Medulla oblongata (tissue), 1 donor: ENCODE measurements around the gene DOK3.
"Not testable (repeated sequence)": the region's sequence is repeated elsewhere in the genome, so short reads cannot be mapped to it uniquely, and the experiment has no call there.

Experiments
- DNase-seq: peaks from one replicate; pipeline ENCODE4 v3.0.0-alpha.2; 2015; ENCODE audit errors: extremely low spot score

DOK3 gene

DNA sequence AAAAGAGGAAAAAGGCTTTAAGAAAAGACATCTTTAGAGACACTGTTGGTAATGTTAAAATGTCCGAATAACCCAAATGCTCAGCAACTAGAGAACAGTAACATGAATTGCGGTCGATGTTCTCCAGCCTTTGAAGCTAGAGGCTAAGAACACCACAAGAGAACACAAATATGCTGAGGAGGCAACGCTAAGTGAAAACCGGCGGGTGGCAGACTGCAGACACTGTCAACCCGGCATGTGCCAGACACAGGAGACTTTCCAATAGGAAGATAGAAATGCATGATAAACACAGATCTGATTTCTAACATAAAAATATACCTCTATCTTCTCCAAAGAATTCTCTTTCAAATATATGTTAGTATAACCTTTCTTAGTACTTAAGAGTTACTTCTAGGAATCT is 25.5 kb upstream of the DOK3 start:
- DNase-seq, result no peak

DNA sequence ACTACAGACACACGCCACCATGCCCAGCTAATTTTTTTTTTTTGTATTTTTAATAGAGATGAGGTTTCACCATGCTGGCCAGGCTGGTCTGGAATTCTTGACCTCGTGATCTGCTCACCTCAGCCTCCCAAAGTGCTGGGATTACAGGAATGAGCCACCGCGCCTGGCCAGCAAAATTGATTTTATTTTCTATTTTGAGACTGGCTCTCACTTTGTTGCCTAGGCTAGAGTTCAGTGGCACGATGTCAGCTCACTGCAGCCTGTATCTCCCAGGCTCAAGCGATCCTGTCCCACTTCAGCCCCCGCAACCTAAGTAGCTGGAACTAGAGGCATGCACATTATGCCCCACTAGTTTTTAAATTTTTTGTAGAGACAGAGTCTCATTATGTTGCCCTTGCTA is 24.8 kb upstream of the DOK3 start:
- not testable (repeated sequence) for DNase-seq

DNA sequence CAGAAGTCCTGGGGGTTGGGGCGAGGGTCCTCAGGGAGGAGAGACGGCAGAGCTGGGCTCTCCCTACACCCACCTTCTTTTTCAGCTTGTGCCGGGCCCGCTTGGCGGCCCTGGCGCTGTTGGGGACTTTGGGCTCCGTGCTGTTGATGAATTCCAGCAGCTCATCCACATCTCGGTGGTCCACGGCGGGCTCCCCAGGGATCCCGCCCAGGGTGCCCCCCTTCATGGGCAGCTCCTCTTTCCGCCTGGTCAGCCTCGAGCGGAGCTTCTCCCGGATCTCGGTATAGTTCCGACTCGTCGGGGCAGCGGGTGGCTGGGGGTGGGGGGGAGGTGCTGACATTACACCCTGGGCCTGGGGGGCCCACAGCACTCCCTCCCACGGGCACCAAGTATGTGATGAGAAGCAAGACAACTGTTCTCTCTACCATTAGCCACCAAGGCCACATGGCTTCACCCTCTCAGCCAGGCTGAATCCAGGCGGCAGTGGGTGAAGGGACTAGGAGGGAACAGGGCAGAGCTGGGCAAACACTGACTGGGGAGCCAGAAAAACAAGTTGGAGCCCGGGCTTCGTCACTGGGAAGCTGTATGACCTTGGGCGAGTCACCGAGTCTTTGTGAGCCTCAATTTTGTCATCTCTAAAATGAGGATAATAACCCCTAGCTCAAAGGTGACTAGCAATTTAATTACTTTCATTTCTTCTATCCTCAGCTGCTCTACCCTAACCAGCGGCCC is 21.7 kb upstream of the DOK3 start:
- DNase-seq, result no peak

- no peak for DNase-seq
These were observed 21.0 kb upstream of the DOK3 start for GRCh38 chr5:177530638-177531037.

DNA sequence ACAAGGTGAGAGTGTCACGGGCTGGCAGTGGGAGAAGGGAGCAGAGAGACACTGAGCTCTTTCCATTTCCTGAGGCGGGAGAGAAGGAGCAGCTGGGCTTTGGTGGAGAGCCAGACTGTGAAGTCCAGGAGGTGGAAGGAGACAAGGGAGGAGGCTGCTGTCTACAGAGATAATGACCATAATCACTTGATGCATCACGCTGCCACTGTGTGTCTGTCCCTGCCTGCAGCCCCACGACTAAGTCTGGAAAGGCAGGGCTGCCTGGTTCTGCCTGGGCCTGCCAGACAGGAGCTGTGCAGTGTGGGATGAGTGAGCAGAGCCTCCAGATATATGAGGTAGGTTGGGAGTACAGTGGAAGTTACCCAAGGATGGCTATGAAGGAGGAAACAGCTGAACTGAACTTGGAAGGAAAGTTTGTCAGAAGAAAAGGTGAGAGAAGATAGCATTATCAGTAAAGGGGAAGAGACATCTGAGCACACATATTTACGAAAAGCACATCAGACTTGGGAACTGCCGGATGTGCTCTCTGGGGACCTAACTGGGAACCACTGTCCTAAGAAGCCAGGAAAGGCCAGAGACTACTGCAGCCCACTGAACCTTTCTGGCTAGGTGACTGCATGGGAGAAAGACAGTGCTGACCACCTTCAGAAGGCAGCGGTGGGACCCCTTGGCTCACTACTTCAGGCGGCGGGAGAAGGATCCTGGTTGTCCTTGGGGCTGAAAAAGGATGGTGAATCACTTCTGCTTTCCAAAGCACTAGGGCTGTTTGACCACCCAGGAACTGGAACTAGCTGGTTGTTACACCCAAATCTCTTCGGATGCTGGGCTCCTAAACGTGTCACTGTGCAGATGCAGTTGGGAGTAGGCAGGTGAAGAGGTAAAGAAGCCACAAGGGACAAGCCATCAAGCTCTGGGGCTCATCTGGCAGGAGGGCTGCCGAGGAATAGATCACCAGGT is 19.9 kb upstream of the DOK3 start:
- no peak for DNase-seq

- DNase-seq, result no peak
These were observed 19.0 kb upstream of the DOK3 start for GRCh38 chr5:177528631-177529030.

DNA sequence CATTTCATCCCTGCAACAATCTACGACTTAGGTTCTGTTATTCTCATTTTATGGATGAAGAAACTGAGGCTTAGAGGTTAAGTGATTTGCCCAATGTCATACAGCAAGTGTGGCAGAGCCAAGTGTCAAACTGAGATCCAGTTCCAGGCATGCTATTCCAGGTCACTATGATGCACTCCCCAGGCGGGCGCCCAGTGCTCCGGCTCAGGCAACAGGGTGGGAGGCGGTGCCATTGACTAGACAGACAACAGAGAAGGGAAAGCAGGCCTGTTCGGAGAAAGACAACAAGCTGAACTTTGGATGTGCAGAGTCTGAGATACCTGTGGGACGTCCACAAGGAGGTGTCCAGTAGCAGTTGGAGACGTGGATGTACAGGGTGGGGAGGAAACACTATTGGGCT is 18.0 kb upstream of the DOK3 start:
- no peak for DNase-seq

- no peak for DNase-seq
These were observed 17.2 kb upstream of the DOK3 start for GRCh38 chr5:177526791-177527190.

- DNase-seq, result no peak
These were observed 16.6 kb upstream of the DOK3 start for GRCh38 chr5:177526191-177526590.

- peak; percentile 60 for DNase-seq
These were observed 15.5 kb upstream of the DOK3 start for GRCh38 chr5:177524941-177525655.

DNA sequence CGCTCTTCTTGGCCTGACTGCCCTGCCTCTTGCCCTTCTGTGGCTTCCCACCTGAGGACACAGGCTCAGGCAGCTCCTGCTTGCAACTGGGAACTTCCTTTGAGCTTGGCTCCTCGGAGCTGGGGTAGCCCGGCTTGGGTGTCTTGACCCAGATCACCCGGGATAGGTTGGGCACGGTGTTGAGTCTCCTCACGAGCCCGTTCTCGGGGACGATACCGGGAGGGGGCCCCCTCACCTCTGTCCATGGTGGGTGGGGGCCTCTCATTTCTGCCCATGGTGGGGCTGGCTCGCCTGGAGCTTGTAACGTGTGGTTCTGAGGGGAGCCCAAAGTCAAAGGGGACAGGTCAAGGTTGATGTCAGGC is 14.9 kb upstream of the DOK3 start:
- DNase-seq, result no peak

- no peak for DNase-seq
These were observed 14.3 kb upstream of the DOK3 start for GRCh38 chr5:177523711-177524538.

DNA sequence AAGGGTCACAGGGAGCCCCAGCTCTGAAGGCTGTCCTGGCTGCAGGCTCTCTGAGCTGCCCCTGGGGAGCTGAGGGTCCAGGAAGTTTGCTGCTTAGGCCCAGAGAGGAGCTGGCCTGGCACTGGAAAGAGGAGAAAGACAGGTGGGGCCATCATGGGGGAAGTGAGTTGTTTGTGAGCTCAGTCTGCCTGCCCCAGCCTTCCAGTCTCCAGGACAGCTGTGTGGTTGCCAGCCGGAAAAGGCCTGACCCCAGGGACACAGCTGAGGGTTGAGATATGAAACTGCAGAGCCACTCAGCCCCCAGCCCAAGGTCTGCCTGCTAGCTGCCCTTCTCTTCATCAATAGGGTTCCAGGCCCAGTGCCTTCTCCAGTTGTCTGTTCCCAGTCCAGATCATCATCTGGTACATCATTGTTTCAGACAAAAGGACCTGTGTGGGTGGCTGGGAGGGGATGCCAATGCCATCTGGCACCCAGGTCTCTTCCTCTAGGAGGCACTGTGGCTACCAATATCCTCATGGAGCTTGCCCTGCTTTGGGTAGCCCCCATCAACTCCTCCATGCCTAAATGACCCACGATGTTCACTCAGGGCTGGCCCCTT is 11.4 kb upstream of the DOK3 start:
- no peak for DNase-seq

DNA sequence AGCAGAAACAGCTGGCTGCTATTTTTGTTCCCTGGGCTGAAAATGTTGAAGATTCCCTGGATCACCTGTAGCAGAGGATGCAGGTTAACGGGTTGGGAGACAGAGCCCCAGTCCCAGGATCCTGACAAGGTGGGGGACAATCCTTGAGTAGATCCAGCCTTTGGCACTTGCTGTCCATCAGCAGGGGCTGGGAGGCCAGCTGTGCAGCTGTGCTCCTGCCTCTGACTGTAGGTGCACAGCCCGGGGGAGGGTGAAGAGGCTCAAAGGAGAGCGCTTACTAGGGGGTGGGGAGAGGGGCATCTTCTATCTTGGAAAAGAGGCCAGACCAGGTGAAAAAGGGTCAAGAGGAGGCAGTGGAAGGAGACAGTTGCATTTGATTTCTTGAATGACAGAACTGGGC is 10.6 kb upstream of the DOK3 start:
- no peak for DNase-seq

DNA sequence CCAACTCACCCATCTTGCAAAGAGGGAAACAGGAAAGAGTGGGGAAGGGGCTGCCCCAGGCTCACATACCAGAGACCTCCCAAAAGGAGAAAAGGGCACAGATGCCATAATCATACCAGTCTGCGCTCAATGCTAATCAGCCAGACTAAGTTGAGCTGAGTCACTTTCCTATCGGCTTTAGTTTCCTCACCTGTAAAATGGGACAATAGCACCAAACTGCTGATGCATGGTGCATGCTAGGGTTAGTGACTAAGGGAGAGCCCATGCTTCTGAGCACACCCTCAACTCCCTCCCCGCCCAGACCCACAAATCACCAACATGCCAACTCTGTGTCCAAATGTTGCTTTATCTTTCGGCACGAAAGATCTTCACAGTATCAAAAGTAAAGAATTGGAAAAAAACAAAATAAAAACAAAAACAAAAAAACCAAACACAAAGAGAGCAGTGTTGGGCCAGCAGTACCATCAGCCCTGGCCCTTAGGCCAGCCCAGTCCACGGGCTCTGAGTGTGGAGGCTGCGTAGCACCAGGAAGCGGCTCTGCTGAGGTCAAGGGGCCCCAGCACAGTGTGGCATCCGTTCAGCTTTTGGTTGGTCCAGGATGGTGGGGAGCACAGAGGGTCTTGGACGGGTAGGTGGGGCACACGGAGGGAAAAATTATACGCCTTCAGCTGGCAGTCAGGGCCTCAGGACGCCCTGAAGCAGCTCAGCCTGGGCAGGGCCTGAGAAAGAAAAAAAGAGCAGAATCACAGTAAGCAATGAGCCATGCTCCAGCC is 10.0 kb upstream of the DOK3 start:
- no peak for DNase-seq

DNA sequence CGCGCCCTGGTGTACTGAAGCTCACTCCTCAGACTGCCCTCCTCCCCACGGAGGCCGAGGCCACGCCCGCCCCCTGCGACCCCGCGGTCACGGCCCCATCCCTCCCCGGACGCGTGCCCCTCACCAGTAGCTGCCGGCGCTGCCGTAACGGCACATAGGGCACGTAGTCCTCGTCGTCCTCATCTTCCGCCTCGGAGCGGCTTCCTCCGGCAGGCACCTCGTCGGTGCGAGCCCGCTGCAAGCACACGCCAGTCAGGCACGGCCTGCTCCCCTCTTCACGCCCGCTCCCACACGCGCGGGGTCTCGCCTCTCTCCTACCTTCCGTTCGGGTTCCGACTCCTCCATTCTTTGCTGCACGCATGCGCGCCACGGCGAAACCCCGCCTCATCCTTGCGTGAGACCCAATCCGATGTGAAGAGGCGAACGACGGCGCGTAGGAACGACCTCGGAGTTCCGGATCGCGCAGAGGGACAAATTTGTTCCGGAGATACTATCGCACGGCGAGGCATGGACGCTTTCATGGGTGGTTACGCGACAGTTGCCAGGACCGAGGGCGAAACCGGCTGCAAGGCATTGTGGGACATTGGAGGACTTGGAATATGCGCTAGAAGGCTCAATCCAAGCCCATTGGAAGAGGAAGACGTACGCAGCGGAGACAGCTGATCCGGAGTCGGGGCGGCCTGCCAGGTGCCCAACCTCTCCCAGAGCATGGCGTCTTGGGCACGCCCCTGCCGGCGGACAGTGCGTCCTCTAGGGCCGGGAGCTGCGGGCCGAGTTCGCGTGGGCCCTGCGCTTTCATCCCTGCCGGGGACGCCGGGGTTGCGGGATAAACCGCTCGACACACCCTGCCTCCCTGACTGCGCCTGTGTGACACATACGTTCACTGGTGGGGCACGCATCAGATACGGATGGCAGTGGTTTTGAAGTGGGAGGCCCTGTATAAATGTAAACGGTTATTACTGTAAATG is 7.3 kb upstream of the DOK3 start, which contains the start of gene DDX41:
DDX41 (minus strand) TSS at position 361 of the 968 bp plus-strand sequence; CDS start at position 345, 16 bp downstream.
- DNase-seq, result peak; percentile 98

DNA sequence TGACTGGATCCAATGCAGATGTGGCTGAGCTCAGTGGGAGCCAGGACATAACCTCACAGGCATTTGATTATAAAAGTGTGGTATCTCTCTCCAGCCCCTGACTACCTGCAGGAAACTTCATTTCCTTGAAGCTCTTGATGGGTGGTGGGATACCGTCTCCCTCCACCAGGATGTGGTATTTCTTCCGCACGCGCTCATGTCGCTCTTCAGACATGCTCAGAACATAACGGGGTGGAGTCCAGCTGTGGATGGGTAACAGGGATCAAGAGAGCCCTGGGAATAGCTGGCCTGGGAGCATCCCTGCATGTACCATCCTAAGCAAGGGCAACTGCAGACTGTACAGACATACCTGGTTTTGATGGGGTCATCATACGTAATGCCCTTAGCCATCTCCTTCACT is 6.0 kb upstream of the DOK3 start:
- no peak for DNase-seq

DNA sequence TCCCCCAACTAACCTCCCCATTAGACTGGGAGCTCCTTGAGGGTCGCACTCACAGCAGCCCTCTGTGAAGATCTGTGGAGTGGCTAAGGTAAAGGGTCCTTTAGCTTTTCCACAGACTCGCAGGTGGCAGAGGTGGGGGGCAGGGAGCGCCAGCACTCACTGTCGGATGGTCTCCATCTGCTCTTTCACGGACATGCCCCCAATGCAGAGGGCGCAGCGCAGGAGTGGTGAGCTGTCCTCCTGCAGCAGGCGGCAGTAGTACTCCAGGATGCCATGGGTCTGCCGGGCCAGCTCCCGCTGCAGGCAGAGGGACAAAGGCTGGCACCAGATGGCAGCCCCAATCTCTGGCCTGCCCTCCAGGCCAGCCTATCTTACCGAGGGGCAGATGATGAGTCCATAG is 4.9 kb upstream of the DOK3 start:
- DNase-seq, result no peak

- no peak for DNase-seq
These were observed 3.9 kb upstream of the DOK3 start for GRCh38 chr5:177513500-177513899.
